NCI-H146 (cell line): ENCODE results near the gene APOL1.
"Not testable (repeated sequence)": the region's sequence is repeated elsewhere in the genome, so short reads cannot be mapped to it uniquely, and the experiment has no call there.

Source experiments
- DNase-seq: peaks from one replicate; lab custom pipeline; 2025; lab: John Stamatoyannopoulos, UW

The APOL1 gene

GRCh38 chr22:36267058-36267457 lies 14.1 kb downstream of the APOL1 start:
- DNase-seq = no peak

GRCh38 chr22:36267896-36268485 lies 15.1 kb downstream of the APOL1 start:
- DNase-seq = no peak

GRCh38 chr22:36271231-36271630 lies 18.3 kb downstream of the APOL1 start:
- DNase-seq = not testable (repeated sequence)

GRCh38 chr22:36271951-36272350 lies 19.0 kb downstream of the APOL1 start:
- DNase-seq = not testable (repeated sequence)

GRCh38 chr22:36274531-36274930 lies 21.6 kb downstream of the APOL1 start:
- no peak for DNase-seq

- DNase-seq = peak; percentile 21
Measured at GRCh38 chr22:36277482-36278291, 24.8 kb downstream of the APOL1 start.

GRCh38 chr22:36279219-36279666 lies 26.3 kb downstream of the APOL1 start:
- DNase-seq = no peak

GRCh38 chr22:36280379-36280778 lies 27.4 kb downstream of the APOL1 start:
- no peak for DNase-seq

GRCh38 chr22:36281781-36282327 lies 28.9 kb downstream of the APOL1 start:
- DNase-seq = no peak

GRCh38 chr22:36282328-36282831 lies 29.4 kb downstream of the APOL1 start:
- no peak for DNase-seq

- DNase-seq = no peak
Measured at GRCh38 chr22:36284171-36284571, 31.2 kb downstream of the APOL1 start.

- DNase-seq = no peak
Measured at GRCh38 chr22:36285017-36285416, 32.1 kb downstream of the APOL1 start.

GRCh38 chr22:36285545-36285944 lies 32.6 kb downstream of the APOL1 start:
- no peak for DNase-seq

GRCh38 chr22:36286096-36286957 lies 33.4 kb downstream of the APOL1 start:
- DNase-seq = peak; percentile 50

- DNase-seq = no peak
Measured at GRCh38 chr22:36287881-36288515, 35.1 kb downstream of the APOL1 start.

GRCh38 chr22:36288571-36289405 lies 35.9 kb downstream of the APOL1 start:
- no peak for DNase-seq

- DNase-seq = no peak
Measured at GRCh38 chr22:36289406-36289870, 36.5 kb downstream of the APOL1 start.

- DNase-seq = not testable (repeated sequence)
Measured at GRCh38 chr22:36289948-36290371, 37.0 kb downstream of the APOL1 start.

- not testable (repeated sequence) for DNase-seq
Measured at GRCh38 chr22:36290391-36291075, 37.6 kb downstream of the APOL1 start.
